B cell (primary cell): ENCODE results near the gene CCL15. TPM values are rescaled to one million over a fixed set of nuclear protein-coding genes. Genes with fewer than 3 reads are reported as not detected.

Experiments used
- ATAC-seq: fragments of 200-7000 bp; cut with Tn5 transposase; one replicate; pipeline ENCODE4 v1.10.0; 2021; ENCODE audit warnings: low read depth, mild to moderate bottlenecking, moderate number of reproducible peaks, moderate library complexity
- CTCF ChIA-PET: fragments of 350-600 bp; sonication (Branson Sonifier 250); formaldehyde crosslinking; loops from one replicate; lab custom pipeline; 2021; ENCODE audit warnings: antibody characterized with exemption, inconsistent platforms; lab: Charles Lee
- POLR2A ChIA-PET: fragments of 350-600 bp; sonication (Branson Sonifier 250); formaldehyde crosslinking; loops from one replicate; lab custom pipeline; 2021; ENCODE audit warnings: antibody characterized with exemption; lab: Charles Lee
- DNase-seq: peaks from one replicate; pipeline ENCODE4 v3.0.0; 2013
- H2AFZ ChIP-seq: 2 replicates; pipeline ENCODE4 v1.6.1; 2012; ENCODE audit warnings: mild to moderate bottlenecking, low read depth, low read length; ENCODE audit not compliant: insufficient read depth, poor library complexity, severe bottlenecking
- H3K27ac ChIP-seq, 2 donors: 1 replicate in 1 of 2; 2 replicates in 1 of 2; pipeline ENCODE4 v1.5.1; 2012 to 2013; ENCODE audit warnings: low read length in 2 of 2, mild to moderate bottlenecking in 2 of 2, moderate library complexity in 1 of 2
- H3K27me3 ChIP-seq, 4 experiments: fragments of 200-600 bp in 1 of 4; sonication (generic) in 1 of 4; replicated peaks in 1 of 4; 1 replicate in 2 of 4; 2 replicates in 2 of 4; pipeline versions ENCODE4 v1.6.1 to v1.7.0; 2013 to 2016; ENCODE audit warnings: low read length in 3 of 4, mild to moderate bottlenecking in 2 of 4, mixed read lengths in 1 of 4, moderate library complexity in 1 of 4; ENCODE audit not compliant: insufficient read depth in 4 of 4, control insufficient read depth in 3 of 4; ENCODE audit errors: control extremely low read depth in 1 of 4
- H3K36me3 ChIP-seq, 2 experiments: replicated peaks in 1 of 2; 1 replicate in 1 of 2; 2 replicates in 1 of 2; pipeline versions ENCODE4 v1.6.1 to v1.7.1; 2013; ENCODE audit warnings: low read length in 1 of 2; ENCODE audit not compliant: insufficient read depth in 2 of 2, control insufficient read depth in 1 of 2; ENCODE audit errors: control extremely low read depth in 1 of 2, extremely low read depth in 1 of 2
- H3K4me1 ChIP-seq, 2 donors: fragments of 200-600 bp in 1 of 2; sonication (generic) in 1 of 2; 1 replicate in 1 of 2; 2 replicates in 1 of 2; pipeline versions ENCODE4 v1.5.1 to v1.6.1; 2013 to 2017; ENCODE audit warnings: low read length in 2 of 2; ENCODE audit not compliant: control insufficient read depth in 2 of 2, insufficient read depth in 2 of 2
- H3K4me2 ChIP-seq: replicated peaks from 2 replicates; pipeline ENCODE3; 2012; ENCODE audit warnings: mild to moderate bottlenecking, low read depth, low read length; ENCODE audit not compliant: poor library complexity, severe bottlenecking
- H3K4me3 ChIP-seq, 5 experiments: fragments of 200-600 bp in 1 of 5; sonication (generic) in 1 of 5; 1 replicate in 3 of 5; 2 replicates in 2 of 5; pipeline versions ENCODE4 v1.5.1 to v1.7.0; 2011 to 2016; ENCODE audit warnings: low read length in 4 of 5, mild to moderate bottlenecking in 4 of 5, low read depth in 2 of 5, control low read depth in 1 of 5, moderate library complexity in 1 of 5; ENCODE audit not compliant: insufficient read depth in 1 of 5; ENCODE audit errors: control extremely low read depth in 1 of 5, extremely low read depth in 1 of 5
- H3K79me2 ChIP-seq: fragments of 200-600 bp; sonication (generic); one replicate; pipeline ENCODE4 v1.6.0; 2016; ENCODE audit warnings: low read length; ENCODE audit not compliant: control insufficient read depth, insufficient read depth
- H3K9ac ChIP-seq: fragments of 200-600 bp; sonication (generic); 2 replicates; pipeline ENCODE4 v1.6.1; 2017; ENCODE audit warnings: mild to moderate bottlenecking, low read length, moderate library complexity
- H3K9me3 ChIP-seq, 3 donors: one replicate each; pipeline versions ENCODE4 v1.6.1 to v1.7.1; 2013; ENCODE audit warnings: low read length in 2 of 3; ENCODE audit not compliant: control insufficient read depth in 2 of 3, insufficient read depth in 1 of 3; ENCODE audit errors: control extremely low read depth in 1 of 3
- H4K20me1 ChIP-seq: 2 replicates; pipeline ENCODE4 v1.6.0; 2012; ENCODE audit warnings: mild to moderate bottlenecking, low read length; ENCODE audit not compliant: insufficient read depth, control insufficient read depth, poor library complexity, severe bottlenecking
- H3K27ac Mint-ChIP-seq: one replicate; pipeline ENCODE4 v1.8.0; 2021; ENCODE audit warnings: mixed read lengths
- H3K27me3 Mint-ChIP-seq: one replicate; pipeline ENCODE4 v1.8.0; 2021; ENCODE audit warnings: mixed read lengths
- H3K4me1 Mint-ChIP-seq: one replicate; pipeline ENCODE4 v1.8.0; 2021; ENCODE audit warnings: mixed read lengths
- H3K4me3 Mint-ChIP-seq: one replicate; pipeline ENCODE4 v1.8.0; 2021; ENCODE audit warnings: mixed read lengths
- H3K9me3 Mint-ChIP-seq: one replicate; pipeline ENCODE4 v1.8.0; 2022; ENCODE audit warnings: mixed read lengths; ENCODE audit not compliant: insufficient read depth
- EZH2 ChIP-seq: IDR thresholded peaks from 2 replicates; pipeline ENCODE4 v1.6.1; 2012; ENCODE audit warnings: borderline replicate concordance, low read depth, mild to moderate bottlenecking, moderate library complexity, low read length; ENCODE audit not compliant: insufficient read depth, poor library complexity, severe bottlenecking
- WGBS: methylation state at CpG from one replicate; pipeline ENCODE4 v1.1.5; 2013; ENCODE audit warnings: missing lambda C conversion rate; ENCODE audit not compliant: insufficient coverage; 5-methylcytosine and 5-hydroxymethylcytosine counted together
- intact Hi-C: fragments of 100-400 bp; cut with micrococcal nuclease; formaldehyde crosslinking; loops from one replicate; pipeline ENCODE4 v1.10.0; 2022
- polyA plus RNA-seq: library from polyadenylated mRNA; depleted of rRNA; stranded (reverse); fragments of >200 nt; gene quantifications from 2 replicates; pipeline ENCODE4 v1.2.3, GENCODE V29; 2012
- total RNA-seq, 2 donors: library from RNA; stranded (reverse); fragments of 120-200 nt in 1 of 2; gene quantifications; 1 replicate in 1 of 2; 2 replicates in 1 of 2; pipeline versions ENCODE4 v1.2.3 to v1.2.4, GENCODE V29; 2013 to 2022
- TF ChIP-seq, protein P1 (sequence below): fragments of 200-600 bp; IDR thresholded peaks from one replicate; pipeline ENCODE4 v1.8.0; 2022; ENCODE audit warnings: antibody characterized with exemption, mild to moderate bottlenecking

Gene CCL15
- total and polyA plus RNA-seq, 2 donors (not counting 1 experiment from before 2014, with no cell fraction given), result not detected

DNA sequence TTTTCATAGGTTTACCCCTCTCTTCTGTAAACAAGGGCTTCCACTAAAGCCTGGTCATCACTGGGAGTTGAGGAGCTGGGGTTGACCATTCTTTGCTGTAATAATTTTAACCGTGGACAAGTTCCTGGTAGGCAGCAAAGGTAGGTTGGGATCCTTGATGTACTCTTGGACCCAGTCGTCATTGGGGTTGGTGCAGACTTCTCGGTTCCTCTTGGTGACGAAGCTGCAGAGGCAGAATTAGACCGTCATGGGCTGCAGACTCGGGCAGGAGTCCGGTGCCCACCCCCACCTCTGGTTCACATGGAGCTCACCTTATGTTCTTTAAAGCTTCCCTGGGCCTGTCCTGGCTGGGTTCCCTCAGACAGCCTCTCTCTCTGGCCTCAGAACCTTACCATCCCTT is 23.8 kb downstream of the CCL15 start:
- Histone ChIP-seq H2AFZ (no peak overlapping the region), H3K79me2 (no peaks in the 10 kb centered on the region), H3K4me2 (no peak overlapping the region), H3K27ac (no peak overlapping the region), H3K27me3 (no peaks in the 10 kb centered on the region), H3K4me1 (peaks cover 5 to 8% of the 10 kb centered on the region in 2 donors), H3K4me3 (no peak overlapping the region), H3K9me3 (no peaks in the 10 kb centered on the region), H3K36me3 (no peaks in the 10 kb centered on the region), H3K9ac (no peak overlapping the region), H4K20me1 (no peaks in the 10 kb centered on the region)
- 65% methylated on average over 5 of the region's 7 CpGs for WGBS
- Mint-ChIP-seq H3K4me3 (no peak overlapping the region), H3K9me3 (no peaks in the 10 kb centered on the region), H3K4me1 (peaks cover 16% of the 10 kb centered on the region), H3K27ac (no peak overlapping the region), H3K27me3 (peaks cover 18% of the 10 kb centered on the region)
- DNase-seq, result peak; percentile 14
- CTCF ChIA-PET, result interaction anchor here (0.6 to 15.7 kb wide), 7 partner anchors 8 to 508 kb away, joined by 3 to 639 read pairs (median 6); partner anchors contain the start of gene CCL23
- no peak for ATAC-seq
- intact Hi-C loops, result loop anchor here (5.0 kb wide), 1 partner anchor 155 kb away; no protein-coding TSS in a partner anchor
- no peak for TF ChIP-seq EZH2
- TF ChIP-seq, protein P1, sequence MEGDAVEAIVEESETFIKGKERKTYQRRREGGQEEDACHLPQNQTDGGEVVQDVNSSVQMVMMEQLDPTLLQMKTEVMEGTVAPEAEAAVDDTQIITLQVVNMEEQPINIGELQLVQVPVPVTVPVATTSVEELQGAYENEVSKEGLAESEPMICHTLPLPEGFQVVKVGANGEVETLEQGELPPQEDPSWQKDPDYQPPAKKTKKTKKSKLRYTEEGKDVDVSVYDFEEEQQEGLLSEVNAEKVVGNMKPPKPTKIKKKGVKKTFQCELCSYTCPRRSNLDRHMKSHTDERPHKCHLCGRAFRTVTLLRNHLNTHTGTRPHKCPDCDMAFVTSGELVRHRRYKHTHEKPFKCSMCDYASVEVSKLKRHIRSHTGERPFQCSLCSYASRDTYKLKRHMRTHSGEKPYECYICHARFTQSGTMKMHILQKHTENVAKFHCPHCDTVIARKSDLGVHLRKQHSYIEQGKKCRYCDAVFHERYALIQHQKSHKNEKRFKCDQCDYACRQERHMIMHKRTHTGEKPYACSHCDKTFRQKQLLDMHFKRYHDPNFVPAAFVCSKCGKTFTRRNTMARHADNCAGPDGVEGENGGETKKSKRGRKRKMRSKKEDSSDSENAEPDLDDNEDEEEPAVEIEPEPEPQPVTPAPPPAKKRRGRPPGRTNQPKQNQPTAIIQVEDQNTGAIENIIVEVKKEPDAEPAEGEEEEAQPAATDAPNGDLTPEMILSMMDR, result no peak
- POLR2A ChIA-PET, result interaction anchor here (0.6 kb wide), 1 partner anchor 157 kb away, joined by 3 read pairs; no protein-coding TSS in a partner anchor

DNA sequence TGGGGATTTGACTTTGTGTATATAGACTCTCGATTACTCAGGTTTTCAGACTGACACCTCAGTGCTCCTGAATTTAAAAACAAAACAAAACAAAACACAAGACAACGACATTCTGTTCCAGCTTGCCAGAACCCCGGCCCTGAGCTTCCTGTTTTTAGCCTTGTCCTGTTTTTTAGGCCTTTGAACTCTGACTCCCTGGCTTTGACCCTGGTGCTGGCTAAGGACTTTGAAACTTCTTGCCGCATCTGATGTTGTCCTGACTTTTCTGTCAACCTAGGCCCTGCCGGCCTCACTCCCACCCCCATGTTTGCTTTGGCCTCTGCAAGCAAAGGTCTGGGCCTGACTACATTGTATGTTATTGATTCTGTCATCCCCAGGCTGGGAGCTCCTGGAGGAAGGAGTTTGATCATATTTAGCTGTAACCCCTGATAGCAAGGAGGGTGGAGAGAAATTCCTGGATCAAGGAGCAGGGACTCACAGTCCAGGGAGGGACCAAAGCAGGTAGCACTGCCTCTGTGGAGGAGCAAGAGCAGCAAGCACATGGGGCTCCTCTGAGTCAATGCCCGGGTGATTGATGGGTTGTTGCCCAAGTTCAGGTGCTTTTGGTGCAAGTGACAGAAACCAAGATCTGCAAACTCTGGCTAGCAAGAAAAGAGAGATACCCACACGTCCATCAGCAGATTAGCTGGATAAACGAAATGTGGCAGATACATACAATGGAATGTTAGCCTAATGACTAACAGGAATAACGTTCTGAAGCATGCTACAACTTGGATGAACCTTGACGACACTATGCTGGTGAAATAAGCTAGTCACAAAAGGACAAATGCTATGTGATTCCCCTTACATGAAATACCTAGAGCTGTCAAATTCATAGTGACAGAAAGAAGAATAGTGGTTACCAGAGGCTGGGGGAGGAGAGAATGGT is 27.8 kb downstream of the CCL15 start:
- ChIA-PET POLR2A (no interaction called here), CTCF (interaction anchor here (1.0 to 15.7 kb wide), 7 partner anchors 9 to 513 kb away, joined by 3 to 639 read pairs (median 5); partner anchors contain the start of genes CCL16 and ZNHIT3)
- 66% methylated on average over 5 of the region's 10 CpGs for WGBS
- Mint-ChIP-seq H3K27me3 (peaks cover 20% of the 10 kb centered on the region), H3K9me3 (no peaks in the 10 kb centered on the region), H3K4me3 (no peak overlapping the region), H3K4me1 (peaks cover 16% of the 10 kb centered on the region), H3K27ac (no peak overlapping the region)
- Histone ChIP-seq H3K9ac (no peak overlapping the region), H3K27ac (no peak overlapping the region), H2AFZ (no peak overlapping the region), H3K79me2 (no peaks in the 10 kb centered on the region), H3K9me3 (no peaks in the 10 kb centered on the region), H4K20me1 (no peaks in the 10 kb centered on the region), H3K36me3 (no peaks in the 10 kb centered on the region), H3K4me3 (no peak overlapping the region), H3K4me1 (peaks cover 4 to 5% of the 10 kb centered on the region in 2 donors), H3K27me3 (no peaks in the 10 kb centered on the region), H3K4me2 (no peak overlapping the region)
- ATAC-seq, result no peak
- DNase-seq, result no peak
- no peak for TF ChIP-seq EZH2
- TF ChIP-seq, protein P1, result no peak
- intact Hi-C loops, result no loop called here
